Omental fat pad (tissue), 4 donors: ENCODE measurements around the gene ATP13A3. TPM values are rescaled to one million over a fixed set of nuclear protein-coding genes. Genes with fewer than 3 reads are reported as not detected.
"Not testable (repeated sequence)": the region's sequence is repeated elsewhere in the genome, so short reads cannot be mapped to it uniquely, and the experiment has no call there.

Source experiments
- ATAC-seq: fragments of 150-250 bp; one replicate; pipeline ENCODE4 v1.9.1; 2016; ENCODE audit warnings: mild to moderate bottlenecking, moderate library complexity; ENCODE audit not compliant: low FRiP score
- DNase-seq: peaks from one replicate; pipeline ENCODE4 v3.0.0-alpha.2; 2019; ENCODE audit warnings: low spot score
- total RNA-seq, 4 donors: library from RNA; depleted of rRNA; stranded (reverse); fragments of >200 nt; gene quantifications; one replicate each; pipeline ENCODE4 v1.1.0, GENCODE V29; 2016
- TF ChIP-seq, protein P1 (sequence below), 3 donors: fragments of 450-650 bp; IDR thresholded peaks; one replicate each; pipeline ENCODE4 v1.5.1; 2016 to 2017; ENCODE audit warnings: antibody characterized with exemption in 3 of 3, mild to moderate bottlenecking in 3 of 3, moderate library complexity in 2 of 3

ATP13A3 gene
- 100 to 1,000 TPM; 124 to 638 (median 294) TPM for total RNA-seq

DNA sequence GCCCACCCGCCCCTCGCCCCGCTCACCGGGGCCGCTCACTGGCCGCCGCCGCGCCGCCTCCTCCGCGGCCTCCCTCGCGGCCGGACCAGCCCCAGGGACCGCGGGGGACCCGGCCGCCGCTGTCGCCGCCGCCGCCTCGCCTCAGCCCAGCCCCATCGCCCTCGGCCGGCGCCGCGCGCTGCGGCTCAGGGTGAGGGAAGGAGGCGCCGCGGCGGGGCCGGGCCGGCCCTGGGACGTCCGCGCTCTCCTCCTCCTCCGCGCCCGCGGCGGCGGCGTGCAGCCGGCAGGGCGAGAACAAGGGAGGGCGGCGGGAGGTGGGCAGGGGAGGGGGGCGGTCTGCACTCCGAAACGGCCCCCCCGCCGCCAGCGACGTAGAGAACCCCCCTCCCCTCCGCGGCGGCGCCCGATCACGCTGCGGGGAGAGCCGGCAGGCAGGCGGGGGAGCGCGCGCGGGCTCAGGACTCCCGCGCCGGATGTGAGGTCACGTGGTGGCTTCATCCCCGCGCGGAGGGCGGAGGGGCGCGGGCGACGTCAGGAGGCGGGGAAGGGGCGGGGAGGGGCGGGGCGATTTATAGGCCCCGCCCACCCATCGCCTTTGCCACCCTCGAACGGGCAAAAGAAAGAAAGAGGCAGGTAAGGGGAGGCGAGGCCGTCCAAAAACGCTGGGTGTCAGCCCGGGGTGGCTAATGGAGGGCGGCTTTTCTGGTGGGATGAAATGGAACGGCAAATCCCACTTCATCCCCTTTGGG is at the start of gene ATP13A3:
TSS of gene ATP13A3 (minus strand) at position 463 of the 749 bp plus-strand sequence. CDS start 24,812 bp downstream, outside the sequence.
- TF ChIP-seq, protein P1, sequence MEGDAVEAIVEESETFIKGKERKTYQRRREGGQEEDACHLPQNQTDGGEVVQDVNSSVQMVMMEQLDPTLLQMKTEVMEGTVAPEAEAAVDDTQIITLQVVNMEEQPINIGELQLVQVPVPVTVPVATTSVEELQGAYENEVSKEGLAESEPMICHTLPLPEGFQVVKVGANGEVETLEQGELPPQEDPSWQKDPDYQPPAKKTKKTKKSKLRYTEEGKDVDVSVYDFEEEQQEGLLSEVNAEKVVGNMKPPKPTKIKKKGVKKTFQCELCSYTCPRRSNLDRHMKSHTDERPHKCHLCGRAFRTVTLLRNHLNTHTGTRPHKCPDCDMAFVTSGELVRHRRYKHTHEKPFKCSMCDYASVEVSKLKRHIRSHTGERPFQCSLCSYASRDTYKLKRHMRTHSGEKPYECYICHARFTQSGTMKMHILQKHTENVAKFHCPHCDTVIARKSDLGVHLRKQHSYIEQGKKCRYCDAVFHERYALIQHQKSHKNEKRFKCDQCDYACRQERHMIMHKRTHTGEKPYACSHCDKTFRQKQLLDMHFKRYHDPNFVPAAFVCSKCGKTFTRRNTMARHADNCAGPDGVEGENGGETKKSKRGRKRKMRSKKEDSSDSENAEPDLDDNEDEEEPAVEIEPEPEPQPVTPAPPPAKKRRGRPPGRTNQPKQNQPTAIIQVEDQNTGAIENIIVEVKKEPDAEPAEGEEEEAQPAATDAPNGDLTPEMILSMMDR (IDR thresholded peaks at IDR 0.05), result no peak

DNA sequence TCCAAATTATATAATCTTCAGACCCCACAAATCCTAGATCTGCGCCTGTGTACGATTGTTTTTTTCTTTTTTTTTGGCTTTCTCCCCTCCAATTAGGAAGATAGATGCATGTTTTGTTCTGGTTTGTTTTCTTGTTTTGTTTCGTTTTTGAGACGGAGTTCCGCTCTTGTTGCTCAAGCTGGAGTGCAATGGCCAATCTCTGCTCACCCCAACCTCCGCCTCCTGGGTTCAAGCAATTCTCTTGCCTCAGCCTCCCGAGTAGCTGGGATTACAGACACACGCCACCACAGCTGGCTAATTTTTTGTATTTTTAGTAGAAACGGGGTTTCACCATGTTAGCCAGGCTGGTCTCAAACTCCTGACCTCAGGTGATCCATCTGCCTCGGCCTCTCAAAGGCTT is 48.4 kb upstream of the ATP13A3 start:
- not testable (repeated sequence) for DNase-seq, ATAC-seq

More for the DNA sequence above, at the start of gene ATP13A3:
- ATAC-seq, result peak; percentile 74
- peak; percentile 62 for DNase-seq

DNA sequence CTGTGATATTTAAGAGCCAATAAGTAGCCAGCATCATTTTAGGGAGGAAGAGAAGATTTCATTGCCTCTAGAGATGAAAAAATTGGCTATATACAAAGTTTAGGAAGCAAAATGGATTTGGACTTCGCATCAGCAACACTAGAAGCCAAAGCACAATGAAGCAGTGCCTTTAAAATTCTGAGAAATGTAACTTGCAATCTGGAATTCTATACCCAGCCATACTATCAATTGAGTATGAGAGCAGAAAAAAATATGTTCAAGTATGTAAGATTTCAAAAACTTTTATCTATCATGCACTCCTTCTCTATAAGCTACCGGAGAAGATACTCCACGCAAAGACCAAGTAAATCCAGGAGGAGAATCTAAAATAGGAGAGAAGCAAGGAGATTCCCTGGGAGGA is 47.4 kb upstream of the ATP13A3 start:
- TF ChIP-seq, protein P1 (IDR thresholded peaks at IDR 0.05), result no peak

DNA sequence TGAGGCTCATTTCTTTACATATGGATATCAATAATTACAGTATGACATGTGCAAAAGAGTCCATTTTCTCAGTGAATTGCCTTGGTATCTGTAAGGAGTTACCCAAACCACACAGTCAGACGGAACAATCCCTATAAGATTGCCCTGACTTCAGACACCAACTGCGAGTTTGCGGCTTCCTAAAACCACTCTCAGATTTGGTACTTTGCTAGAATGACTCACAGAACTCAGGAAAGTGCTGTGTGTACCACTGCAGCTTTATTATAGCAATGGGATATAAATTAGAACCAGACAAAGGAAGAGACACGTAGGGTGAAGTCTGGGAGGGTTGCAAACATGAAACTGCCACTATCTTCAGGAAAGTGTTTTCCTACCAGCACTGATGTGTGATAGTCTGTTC is 45.8 kb upstream of the ATP13A3 start:
- TF ChIP-seq, protein P1 (IDR thresholded peaks at IDR 0.05), result no peak
- ATAC-seq (no peak), DNase-seq (no peak)

More for the DNA sequence above, 47.4 kb upstream of the ATP13A3 start:
- DNase-seq, result no peak
- no peak for ATAC-seq

DNA sequence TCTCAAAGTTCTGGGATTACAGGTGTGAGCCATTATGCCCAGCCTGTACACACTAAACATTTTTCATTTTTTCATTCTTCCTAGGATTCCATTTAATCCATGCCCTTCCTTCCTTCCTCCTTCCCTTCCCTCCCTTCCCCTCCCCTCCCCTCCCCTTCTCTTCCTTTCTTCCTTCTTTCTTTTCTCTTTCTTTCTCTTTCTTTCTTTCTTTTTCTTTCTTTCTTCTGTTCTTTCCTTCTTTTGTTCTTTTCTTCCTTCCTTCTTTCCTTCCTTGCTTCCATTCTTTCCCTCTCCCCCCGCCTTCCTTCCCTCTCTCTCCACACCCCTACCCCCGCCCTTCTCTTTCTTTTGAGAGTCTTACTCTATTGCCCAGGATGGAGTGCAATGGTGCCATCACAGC is 40.9 kb upstream of the ATP13A3 start:
- ATAC-seq (no peak), DNase-seq (no peak)
- TF ChIP-seq, protein P1 (IDR thresholded peaks at IDR 0.05), result no peak

DNA sequence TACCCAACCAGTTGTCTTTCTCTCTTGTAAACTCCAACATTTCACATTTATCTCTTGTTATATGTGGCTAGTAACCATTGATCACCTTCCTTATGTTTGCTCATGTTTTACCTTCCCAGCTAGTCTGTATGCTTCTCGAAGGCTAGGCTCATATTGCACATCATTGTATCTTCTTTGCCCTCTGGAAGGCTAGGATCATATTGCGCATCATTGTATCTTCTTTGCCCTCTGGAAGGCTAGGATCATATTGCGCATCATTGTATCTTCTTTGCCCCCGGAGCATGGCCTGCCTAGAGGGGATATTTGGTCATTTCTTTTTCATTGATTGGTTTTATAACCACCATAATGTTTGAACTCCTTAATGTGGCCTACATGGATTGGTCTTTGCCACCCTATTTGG is 39.4 kb upstream of the ATP13A3 start:
- DNase-seq (no peak), ATAC-seq (no peak)
- TF ChIP-seq, protein P1 (IDR thresholded peaks at IDR 0.05), result no peak

DNA sequence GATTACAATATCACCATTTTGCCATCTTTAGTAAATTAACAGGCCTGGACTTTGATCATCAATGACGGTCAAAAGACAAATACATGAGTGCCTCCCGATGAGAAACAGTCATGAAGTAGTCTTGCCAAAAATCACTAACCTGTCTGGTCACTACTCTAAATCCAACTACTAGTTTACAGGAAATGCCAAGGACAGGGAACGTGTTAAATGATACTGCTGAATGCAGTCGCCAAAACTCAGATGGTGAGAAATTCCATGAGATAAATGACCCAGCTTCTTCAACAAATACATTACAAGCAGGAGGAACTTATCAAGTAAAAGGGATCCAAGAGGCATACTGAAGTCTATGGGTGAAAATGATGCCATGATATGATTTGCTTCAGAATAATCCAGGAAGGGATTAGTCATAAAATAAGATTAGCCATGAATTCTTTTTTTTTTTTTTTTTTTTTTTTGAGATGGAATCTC is 35.8 kb upstream of the ATP13A3 start:
- TF ChIP-seq, protein P1 (IDR thresholded peaks at IDR 0.05), result no peak
- DNase-seq, result no peak
- ATAC-seq, result no peak
